Activated B cell treated with CpG ODN at 0.5 μM for 24 hours (primary cell): Measurements from ENCODE around the gene UNC13B. TPM values are rescaled to one million over a fixed set of nuclear protein-coding genes. Genes with fewer than 3 reads are reported as not detected.
"Not testable (repeated sequence)": the region's sequence is repeated elsewhere in the genome, so short reads cannot be mapped to it uniquely, and the experiment has no call there.

ENCODE experiments used
- ATAC-seq: fragments of 200-7000 bp; cut with Tn5 transposase; one replicate; pipeline ENCODE4 v1.10.0; 2021; ENCODE audit warnings: low read depth, mild to moderate bottlenecking, moderate library complexity
- CTCF ChIA-PET: fragments of 350-600 bp; sonication (Branson Sonifier 250); formaldehyde crosslinking; loops from one replicate; lab custom pipeline; 2021; ENCODE audit warnings: antibody characterized with exemption; lab: Charles Lee
- POLR2A ChIA-PET: fragments of 350-600 bp; sonication (Branson Sonifier 250); formaldehyde crosslinking; loops from one replicate; lab custom pipeline; 2021; ENCODE audit warnings: antibody characterized with exemption; lab: Charles Lee
- DNase-seq: peaks from one replicate; pipeline ENCODE4 v3.0.0; 2022
- H3K27ac Mint-ChIP-seq: one replicate; pipeline ENCODE4 v1.8.0; 2020; ENCODE audit warnings: mixed read lengths
- H3K27me3 Mint-ChIP-seq: one replicate; pipeline ENCODE4 v1.8.0; 2021; ENCODE audit warnings: mixed read lengths
- H3K36me3 Mint-ChIP-seq: one replicate; pipeline ENCODE4 v1.8.0; 2021; ENCODE audit warnings: low read depth, mixed read lengths
- H3K4me1 Mint-ChIP-seq: one replicate; pipeline ENCODE4 v1.8.0; 2021; ENCODE audit warnings: mixed read lengths
- H3K4me3 Mint-ChIP-seq: one replicate; pipeline ENCODE4 v1.8.0; 2020; ENCODE audit warnings: mild to moderate bottlenecking, mixed read lengths
- H3K9me3 Mint-ChIP-seq: one replicate; pipeline ENCODE4 v1.8.0; 2020; ENCODE audit warnings: mixed read lengths
- intact Hi-C: fragments of 100-400 bp; cut with micrococcal nuclease; formaldehyde crosslinking; loops from one replicate; pipeline ENCODE4 v1.15.1; 2024
- total RNA-seq: library from RNA; stranded (reverse); gene quantifications from 2 replicates; pipeline ENCODE4 v1.2.3, GENCODE V29; 2022
- TF ChIP-seq, protein P1 (sequence below): fragments of 200-600 bp; IDR thresholded peaks from one replicate; pipeline ENCODE4 v1.8.0; 2022; ENCODE audit warnings: antibody characterized with exemption, mild to moderate bottlenecking

UNC13B gene
- total RNA-seq, 1 donor from 2014 or later: 0.53 TPM

DNA sequence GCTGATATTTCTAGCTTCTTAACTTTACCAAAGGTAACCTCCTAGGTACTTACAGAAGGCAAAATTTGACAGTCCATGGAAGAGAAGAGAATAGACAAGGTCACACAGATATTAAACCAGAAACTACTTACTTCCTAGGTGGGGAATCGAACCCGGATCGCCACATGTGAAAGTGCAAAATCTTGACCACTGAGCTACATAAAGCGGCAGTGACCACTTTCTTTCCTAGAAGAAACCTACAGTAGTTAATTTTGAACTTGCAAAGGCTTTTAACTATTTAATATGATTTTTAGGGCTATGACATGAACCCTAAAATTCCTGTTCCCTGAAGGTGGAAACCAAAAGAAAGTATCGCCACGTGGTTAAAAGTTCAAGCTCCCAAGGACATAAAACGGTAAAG is 25.8 kb upstream of the UNC13B start:
- no peak overlapping the region for H3K27ac Mint-ChIP-seq
- ATAC-seq: no peak
- H3K27me3 Mint-ChIP-seq: peaks cover 8% of the 10 kb centered on the region
- DNase-seq: no peak
- peaks cover 3% of the 10 kb centered on the region for H3K9me3 Mint-ChIP-seq
- POLR2A ChIA-PET: no interaction called here
- CTCF ChIA-PET: no interaction called here
- no peaks in the 10 kb centered on the region for H3K36me3 Mint-ChIP-seq
- intact Hi-C loops: no loop called here
- H3K4me1 Mint-ChIP-seq: no peaks in the 10 kb centered on the region
- no peak overlapping the region for H3K4me3 Mint-ChIP-seq
- TF ChIP-seq, protein P1, sequence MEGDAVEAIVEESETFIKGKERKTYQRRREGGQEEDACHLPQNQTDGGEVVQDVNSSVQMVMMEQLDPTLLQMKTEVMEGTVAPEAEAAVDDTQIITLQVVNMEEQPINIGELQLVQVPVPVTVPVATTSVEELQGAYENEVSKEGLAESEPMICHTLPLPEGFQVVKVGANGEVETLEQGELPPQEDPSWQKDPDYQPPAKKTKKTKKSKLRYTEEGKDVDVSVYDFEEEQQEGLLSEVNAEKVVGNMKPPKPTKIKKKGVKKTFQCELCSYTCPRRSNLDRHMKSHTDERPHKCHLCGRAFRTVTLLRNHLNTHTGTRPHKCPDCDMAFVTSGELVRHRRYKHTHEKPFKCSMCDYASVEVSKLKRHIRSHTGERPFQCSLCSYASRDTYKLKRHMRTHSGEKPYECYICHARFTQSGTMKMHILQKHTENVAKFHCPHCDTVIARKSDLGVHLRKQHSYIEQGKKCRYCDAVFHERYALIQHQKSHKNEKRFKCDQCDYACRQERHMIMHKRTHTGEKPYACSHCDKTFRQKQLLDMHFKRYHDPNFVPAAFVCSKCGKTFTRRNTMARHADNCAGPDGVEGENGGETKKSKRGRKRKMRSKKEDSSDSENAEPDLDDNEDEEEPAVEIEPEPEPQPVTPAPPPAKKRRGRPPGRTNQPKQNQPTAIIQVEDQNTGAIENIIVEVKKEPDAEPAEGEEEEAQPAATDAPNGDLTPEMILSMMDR: no peak

DNA sequence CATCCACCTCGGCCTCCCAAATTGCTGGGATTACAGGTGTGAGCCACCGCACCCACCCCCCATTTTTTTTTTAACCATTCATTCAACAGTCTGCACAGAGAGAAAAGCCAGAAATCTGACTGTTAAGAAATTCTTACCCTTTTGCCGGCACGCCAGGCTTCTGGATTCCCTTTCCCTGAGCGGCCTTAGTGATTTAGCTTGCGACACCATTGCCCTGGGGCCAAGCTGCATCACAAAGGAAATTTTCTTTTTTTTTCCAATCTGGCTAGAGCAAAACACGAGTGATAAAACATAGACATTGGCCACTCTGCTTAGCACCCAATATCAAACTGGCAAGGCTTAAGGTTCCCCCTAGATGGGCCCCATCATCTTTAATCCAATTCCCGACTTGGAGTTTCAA is 24.9 kb upstream of the UNC13B start:
- Mint-ChIP-seq H3K4me1 (no peaks in the 10 kb centered on the region), H3K36me3 (no peaks in the 10 kb centered on the region), H3K27me3 (peaks cover 8% of the 10 kb centered on the region), H3K4me3 (no peak overlapping the region), H3K9me3 (peaks cover 2% of the 10 kb centered on the region), H3K27ac (no peak overlapping the region)
- no peak for ATAC-seq
- CTCF ChIA-PET: no interaction called here
- intact Hi-C loops: no loop called here
- POLR2A ChIA-PET: no interaction called here
- TF ChIP-seq, protein P1: no peak
- no peak for DNase-seq

DNA sequence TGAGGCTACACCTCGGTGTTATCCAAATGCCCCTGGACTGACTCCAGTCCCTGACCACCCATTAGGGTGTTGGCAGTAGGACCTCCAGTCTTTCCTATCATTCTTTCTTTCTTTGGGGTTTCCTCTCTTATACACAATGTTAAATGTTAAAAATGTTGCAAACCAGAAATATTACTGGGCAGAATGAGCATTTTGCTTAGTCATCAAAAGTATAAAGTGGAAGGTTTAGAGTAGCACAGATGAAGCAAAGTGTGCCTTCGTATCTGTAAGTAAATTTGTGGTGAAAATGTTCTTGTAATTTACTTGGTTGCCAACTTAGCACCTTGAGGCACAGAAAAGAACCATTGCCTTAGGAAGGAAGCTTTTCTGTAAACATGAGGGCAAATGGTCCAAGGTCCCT is 21.7 kb upstream of the UNC13B start:
- DNase-seq: no peak
- Mint-ChIP-seq H3K27ac (no peak overlapping the region), H3K4me3 (no peak overlapping the region), H3K4me1 (no peaks in the 10 kb centered on the region), H3K36me3 (peaks cover 2% of the 10 kb centered on the region), H3K27me3 (peaks cover 4% of the 10 kb centered on the region), H3K9me3 (peaks cover 8% of the 10 kb centered on the region)
- TF ChIP-seq, protein P1: no peak
- ChIA-PET CTCF (no interaction called here), POLR2A (no interaction called here)
- intact Hi-C loops: no loop called here
- ATAC-seq: no peak

DNA sequence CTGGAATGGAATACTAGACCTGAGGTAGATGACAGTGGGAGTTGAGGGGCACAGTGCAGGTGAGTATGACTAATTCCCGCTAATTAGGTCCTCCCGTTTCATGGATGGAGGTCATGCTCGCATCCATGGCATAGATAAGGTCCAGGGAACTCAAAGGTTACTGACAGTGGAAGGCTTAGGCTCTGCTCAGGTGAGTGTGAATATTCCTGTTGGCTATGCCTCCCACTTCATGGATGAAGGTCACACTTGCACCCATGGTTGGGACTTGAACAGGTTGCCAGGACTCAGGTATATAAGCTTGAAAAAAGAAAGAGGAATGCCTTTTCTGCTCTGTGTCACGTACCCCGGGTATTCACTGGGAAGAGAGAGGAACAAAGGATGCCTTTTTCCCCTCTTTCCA is 19.8 kb upstream of the UNC13B start:
- Mint-ChIP-seq H3K27ac (no peak overlapping the region), H3K36me3 (peaks cover 2% of the 10 kb centered on the region), H3K4me3 (no peak overlapping the region), H3K9me3 (peaks cover 10% of the 10 kb centered on the region), H3K4me1 (no peaks in the 10 kb centered on the region), H3K27me3 (peaks cover 3% of the 10 kb centered on the region)
- DNase-seq (no peak), ATAC-seq (no peak)
- TF ChIP-seq, protein P1: no peak
- CTCF ChIA-PET: no interaction called here
- intact Hi-C loops: no loop called here
- POLR2A ChIA-PET: no interaction called here

DNA sequence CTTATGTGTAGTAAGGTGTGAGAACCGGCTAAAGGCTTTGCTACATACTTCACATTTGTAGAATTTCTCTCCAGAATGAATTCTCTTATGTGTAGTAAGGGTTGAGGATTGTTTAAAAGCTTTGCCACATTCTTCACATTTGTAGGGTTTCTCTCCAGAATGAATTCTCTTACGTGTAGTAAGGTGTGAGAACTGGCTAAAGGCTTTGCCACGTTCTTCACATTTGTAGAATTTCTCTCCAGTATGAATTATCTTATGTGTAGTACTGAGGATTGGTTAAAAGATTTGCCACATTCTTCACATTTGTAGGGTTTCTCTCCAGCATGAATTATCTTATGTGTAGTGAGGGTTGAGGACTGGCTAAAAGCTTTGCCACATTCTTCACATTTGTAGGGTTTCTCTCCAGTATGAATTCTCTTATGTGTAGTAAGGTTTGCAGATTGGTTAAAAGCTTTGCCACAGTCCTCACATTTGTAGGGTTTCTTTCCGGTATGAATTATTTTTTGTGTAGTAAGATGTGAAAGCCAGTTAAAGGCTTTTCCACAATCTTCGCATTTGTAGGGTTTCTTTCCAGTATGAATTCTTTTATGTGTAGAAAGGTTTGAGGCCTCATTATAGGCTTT is 13.8 kb upstream of the UNC13B start:
- H3K27ac Mint-ChIP-seq, H3K4me3 Mint-ChIP-seq, intact Hi-C loops, DNase-seq, POLR2A ChIA-PET, H3K36me3 Mint-ChIP-seq, H3K4me1 Mint-ChIP-seq, ATAC-seq, CTCF ChIA-PET, H3K27me3 Mint-ChIP-seq: not testable (repeated sequence)
- H3K9me3 Mint-ChIP-seq: peaks cover 30% of the 10 kb centered on the region

DNA sequence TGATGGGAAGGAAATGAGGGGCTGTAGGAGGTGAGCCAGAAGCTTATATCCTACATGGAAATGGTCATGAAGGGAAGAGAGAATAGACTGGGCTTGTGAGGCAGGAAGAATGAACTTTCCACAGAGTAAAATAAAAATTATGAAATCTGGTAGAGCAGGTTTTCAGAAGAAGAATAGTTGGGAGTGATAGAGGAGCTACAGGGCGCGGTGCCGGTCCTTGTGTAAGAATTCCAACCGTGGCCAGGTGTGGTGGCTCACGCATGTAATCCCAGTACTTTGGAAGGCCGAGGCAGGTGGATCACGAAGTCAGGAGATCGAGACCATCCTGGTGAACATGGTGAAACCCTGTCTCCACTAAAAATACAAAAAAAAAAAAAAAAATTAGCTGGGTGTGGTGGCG is 8.9 kb upstream of the UNC13B start:
- intact Hi-C loops: no loop called here
- POLR2A ChIA-PET: interaction anchor here (0.7 kb wide), 1 partner anchor 404 kb away, joined by 7 read pairs; no protein-coding TSS in a partner anchor
- peaks cover 3% of the 10 kb centered on the region for H3K36me3 Mint-ChIP-seq
- no peaks in the 10 kb centered on the region for H3K4me1 Mint-ChIP-seq
- DNase-seq: no peak
- TF ChIP-seq, protein P1: no peak
- peaks cover 8% of the 10 kb centered on the region for H3K27me3 Mint-ChIP-seq
- ATAC-seq: no peak
- CTCF ChIA-PET: no interaction called here
- H3K27ac Mint-ChIP-seq: no peak overlapping the region
- peaks cover 19% of the 10 kb centered on the region for H3K9me3 Mint-ChIP-seq
- no peak overlapping the region for H3K4me3 Mint-ChIP-seq
